Measurements from ENCODE around the gene PTTG2. TPM values are rescaled to one million over a fixed set of nuclear protein-coding genes. Genes with fewer than 3 reads are reported as not detected.

The PTTG2 gene
- polyA plus RNA-seq, 4 donors = 0.09 TPM; not detected in 3

DNA sequence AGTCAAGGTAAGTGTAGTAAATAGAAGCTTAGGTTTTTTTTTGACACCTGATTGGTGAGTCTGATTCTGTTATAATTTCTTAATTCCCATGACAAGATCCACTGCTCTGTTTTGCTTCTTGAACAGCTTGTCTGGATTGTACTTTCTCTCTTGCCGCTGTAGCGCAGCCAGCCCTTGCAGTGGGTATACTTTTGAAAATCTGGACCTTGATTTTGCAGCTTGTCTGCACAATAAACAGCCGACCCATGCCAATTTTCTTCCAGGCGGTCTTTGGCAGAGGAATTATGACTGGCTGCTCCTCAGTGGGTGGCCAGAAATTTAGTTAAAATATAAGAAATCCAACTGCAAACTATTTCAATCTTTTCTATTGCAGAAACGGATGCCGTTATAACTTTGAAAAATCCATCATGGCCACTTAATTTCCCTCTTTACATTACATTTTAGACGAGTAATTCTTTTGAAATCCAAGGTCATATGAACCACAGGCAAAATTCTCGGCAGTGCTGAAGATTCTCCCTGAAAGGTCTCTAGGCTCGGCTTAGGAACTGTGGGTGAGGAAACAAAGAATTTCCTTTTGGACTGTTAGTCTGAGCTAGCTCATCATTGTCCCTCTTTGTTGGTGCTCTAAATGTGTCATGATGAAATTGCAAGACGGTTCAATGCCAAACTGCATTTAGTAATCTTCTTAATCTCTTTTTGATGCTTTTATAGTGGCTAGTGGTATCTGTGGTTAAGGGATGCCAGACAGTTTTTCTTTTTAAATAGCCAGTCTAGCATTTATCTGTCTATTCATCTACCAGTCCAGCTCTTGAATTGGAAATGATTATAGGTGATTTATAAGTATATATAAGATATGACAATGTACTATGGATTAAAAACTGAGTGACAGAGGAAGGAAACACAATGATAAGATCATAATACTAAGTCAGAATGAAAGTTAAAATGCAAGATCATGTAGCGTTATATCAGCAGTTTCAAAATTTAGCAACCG lies 31.5 kb upstream of the PTTG2 start:
- DNase-seq (no peak), FAIRE-seq (no peak)
- WGBS, 3 donors = 61 to 81% (median 67%) methylated on average over 12 of the region's 12 CpGs
- H3K9me3 ChIP-seq (ENCODE audit: control insufficient read depth in 2 of 2, insufficient read depth in 1 of 2, low read depth in 1 of 2, low read length in 1 of 2) = no peaks in the 10 kb centered on the region
- H3K27me3 ChIP-seq (ENCODE audit: control insufficient read depth in 3 of 3, insufficient read depth in 3 of 3, low read length in 3 of 3) = no peaks in the 10 kb centered on the region
- no peak overlapping the region for H3K27ac ChIP-seq (ENCODE audit: low read depth in 1 of 3, low read length in 2 of 3)
- H3K36me3 ChIP-seq (ENCODE audit: control insufficient read depth in 3 of 3, insufficient read depth in 2 of 3, low read depth in 1 of 3, low read length in 3 of 3) = no peaks in the 10 kb centered on the region
- no peaks in the 10 kb centered on the region for H3K4me1 ChIP-seq (ENCODE audit: control insufficient read depth in 3 of 3, insufficient read depth in 2 of 3, low read depth in 1 of 3, low read length in 2 of 3)
- H3K4me3 ChIP-seq (ENCODE audit: low read depth in 1 of 3, low read length in 3 of 3) = no peak overlapping the region

DNA sequence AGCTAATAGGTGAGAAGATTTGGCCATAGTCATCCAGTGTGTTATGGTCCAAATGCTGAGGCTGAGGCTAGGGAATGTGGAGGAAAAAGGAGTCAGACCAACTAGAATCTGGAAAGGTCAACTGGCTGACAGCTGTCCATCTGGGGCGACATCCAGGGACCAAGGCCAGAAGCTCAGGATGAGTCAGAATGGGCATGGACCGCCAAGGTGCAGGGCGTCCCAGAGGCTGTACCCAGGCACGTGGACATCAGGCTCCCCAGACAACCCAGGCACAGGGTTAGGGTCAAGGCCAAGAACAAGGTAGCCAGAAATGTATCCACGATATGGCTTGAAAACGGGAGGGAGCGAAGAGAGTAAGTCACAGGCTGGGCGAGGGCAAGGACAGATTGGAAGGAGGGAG lies 26.1 kb upstream of the PTTG2 start:
- DNase-seq = no peak
- H3K27me3 ChIP-seq (ENCODE audit: control insufficient read depth in 3 of 3, insufficient read depth in 3 of 3, low read length in 3 of 3) = no peaks in the 10 kb centered on the region

DNA sequence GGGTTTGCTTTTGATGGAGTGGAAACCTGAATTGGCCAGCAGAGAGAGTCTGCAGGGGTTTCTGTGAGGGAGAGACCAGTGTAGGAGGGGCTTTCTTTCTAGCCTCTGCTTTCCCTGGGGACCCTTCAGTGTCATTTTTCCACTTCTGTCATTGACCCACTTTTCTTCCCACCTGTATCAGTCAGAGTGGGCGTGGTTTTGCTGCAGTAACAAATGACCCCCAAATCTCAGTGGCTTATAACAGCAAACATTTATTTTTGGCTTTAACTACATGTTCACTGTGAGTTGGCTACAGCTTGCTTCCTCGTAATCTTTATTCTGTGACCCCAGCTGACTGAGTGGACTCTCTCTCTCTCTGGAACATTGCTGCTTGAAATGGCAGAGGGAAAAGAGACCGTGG lies 25.6 kb upstream of the PTTG2 start:
- FAIRE-seq (no peak), DNase-seq (no peak)
- no peaks in the 10 kb centered on the region for H3K27me3 ChIP-seq (ENCODE audit: control insufficient read depth in 3 of 3, insufficient read depth in 3 of 3, low read length in 3 of 3)
- H3K36me3 ChIP-seq (ENCODE audit: control insufficient read depth in 3 of 3, insufficient read depth in 2 of 3, low read depth in 1 of 3, low read length in 3 of 3) = no peaks in the 10 kb centered on the region
- H3K27ac ChIP-seq (ENCODE audit: low read depth in 1 of 3, low read length in 2 of 3) = no peak overlapping the region
- no peak overlapping the region for H3K4me3 ChIP-seq (ENCODE audit: low read depth in 1 of 3, low read length in 3 of 3)
- H3K9me3 ChIP-seq (ENCODE audit: control insufficient read depth in 2 of 2, insufficient read depth in 1 of 2, low read depth in 1 of 2, low read length in 1 of 2) = no peaks in the 10 kb centered on the region
- WGBS, 3 donors = 85 to 89% (median 87%) methylated on average over 3 of the region's 3 CpGs
- peaks cover 0 to 4% (median 0%) of the 10 kb centered on the region in 3 donors for H3K4me1 ChIP-seq (ENCODE audit: control insufficient read depth in 3 of 3, insufficient read depth in 2 of 3, low read depth in 1 of 3, low read length in 2 of 3)

More for the DNA sequence above, 26.1 kb upstream of the PTTG2 start:
- Histone ChIP-seq H3K36me3 (ENCODE audit: control insufficient read depth in 3 of 3, insufficient read depth in 2 of 3, low read depth in 1 of 3, low read length in 3 of 3) (no peaks in the 10 kb centered on the region), H3K4me1 (ENCODE audit: control insufficient read depth in 3 of 3, insufficient read depth in 2 of 3, low read depth in 1 of 3, low read length in 2 of 3) (peaks cover 0 to 4% (median 0%) of the 10 kb centered on the region in 3 donors), H3K4me3 (ENCODE audit: low read depth in 1 of 3, low read length in 3 of 3) (no peak overlapping the region), H3K9me3 (ENCODE audit: control insufficient read depth in 2 of 2, insufficient read depth in 1 of 2, low read depth in 1 of 2, low read length in 1 of 2) (no peaks in the 10 kb centered on the region), H3K27ac (ENCODE audit: low read depth in 1 of 3, low read length in 2 of 3) (no peak overlapping the region)
- WGBS, 3 donors = 96 to 97% (median 97%) methylated on average over 8 of the region's 8 CpGs
- FAIRE-seq = no peak

DNA sequence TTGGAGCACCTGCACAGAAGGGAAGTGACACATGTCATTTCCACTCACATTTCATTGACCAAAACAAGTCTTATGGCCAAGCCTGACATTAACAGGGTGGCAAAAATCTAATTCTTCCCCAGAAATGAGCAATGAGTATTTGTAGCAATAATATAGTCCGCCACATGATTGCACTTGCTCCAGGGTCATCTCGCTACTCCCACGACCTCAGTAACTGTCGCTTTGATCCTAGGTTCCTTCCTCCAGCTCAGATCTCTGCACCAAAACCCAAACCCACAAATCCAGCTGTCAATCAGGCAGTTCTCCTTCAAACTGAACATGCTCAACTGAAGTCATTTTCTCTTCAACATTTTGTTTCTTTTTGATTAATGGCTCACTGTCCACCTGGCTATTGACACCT lies 25.2 kb upstream of the PTTG2 start:
- H3K4me1 ChIP-seq (ENCODE audit: control insufficient read depth in 3 of 3, insufficient read depth in 2 of 3, low read depth in 1 of 3, low read length in 2 of 3) = peaks cover 0 to 4% (median 0%) of the 10 kb centered on the region in 3 donors
- H3K27me3 ChIP-seq (ENCODE audit: control insufficient read depth in 3 of 3, insufficient read depth in 3 of 3, low read length in 3 of 3) = no peaks in the 10 kb centered on the region
- no peak overlapping the region for H3K27ac ChIP-seq (ENCODE audit: low read depth in 1 of 3, low read length in 2 of 3)
- FAIRE-seq (no peak), DNase-seq (no peak)
- WGBS, 3 donors = 77 to 86% (median 80%) methylated on average over 4 of the region's 4 CpGs
- H3K36me3 ChIP-seq (ENCODE audit: control insufficient read depth in 3 of 3, insufficient read depth in 2 of 3, low read depth in 1 of 3, low read length in 3 of 3) = no peaks in the 10 kb centered on the region
- H3K4me3 ChIP-seq (ENCODE audit: low read depth in 1 of 3, low read length in 3 of 3) = no peak overlapping the region
- H3K9me3 ChIP-seq (ENCODE audit: control insufficient read depth in 2 of 2, insufficient read depth in 1 of 2, low read depth in 1 of 2, low read length in 1 of 2) = no peaks in the 10 kb centered on the region

DNA sequence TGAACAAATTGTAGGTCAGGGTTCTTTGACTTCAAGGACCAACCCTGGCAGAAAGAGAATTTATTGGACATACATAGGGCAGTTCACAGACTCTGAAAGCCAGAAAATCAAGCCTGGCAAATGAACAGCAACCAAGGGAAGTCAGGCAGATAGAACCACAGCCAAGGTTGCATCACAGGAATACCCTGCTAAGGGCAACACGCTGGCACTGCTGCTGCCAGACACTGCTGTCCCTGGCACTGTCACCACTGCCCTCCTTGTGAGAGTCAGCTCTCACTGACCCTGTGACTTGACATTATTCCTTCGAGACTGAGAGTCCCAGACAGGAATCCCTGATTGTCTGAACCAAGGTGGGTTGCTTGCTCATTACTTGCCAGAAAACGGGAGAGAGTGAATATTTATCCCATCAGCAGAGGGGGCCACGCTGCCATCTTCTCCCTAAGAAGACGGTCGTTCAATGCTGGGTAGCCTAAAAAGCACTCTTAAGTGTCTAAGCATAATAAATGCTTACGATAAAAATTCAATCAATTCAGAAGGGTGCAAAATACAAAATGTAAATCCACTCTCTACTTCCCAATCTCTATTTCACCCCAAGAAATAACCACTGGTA lies 23.2 kb upstream of the PTTG2 start:
- WGBS, 3 donors = 67 to 79% (median 71%) methylated on average over 7 of the region's 7 CpGs
- Histone ChIP-seq H3K9me3 (ENCODE audit: control insufficient read depth in 2 of 2, insufficient read depth in 1 of 2, low read depth in 1 of 2, low read length in 1 of 2) (no peaks in the 10 kb centered on the region), H3K36me3 (ENCODE audit: control insufficient read depth in 3 of 3, insufficient read depth in 2 of 3, low read depth in 1 of 3, low read length in 3 of 3) (no peaks in the 10 kb centered on the region), H3K4me1 (ENCODE audit: control insufficient read depth in 3 of 3, insufficient read depth in 2 of 3, low read depth in 1 of 3, low read length in 2 of 3) (peaks cover 0 to 4% (median 0%) of the 10 kb centered on the region in 3 donors), H3K27me3 (ENCODE audit: control insufficient read depth in 3 of 3, insufficient read depth in 3 of 3, low read length in 3 of 3) (no peaks in the 10 kb centered on the region), H3K4me3 (ENCODE audit: low read depth in 1 of 3, low read length in 3 of 3) (no peak overlapping the region), H3K27ac (ENCODE audit: low read depth in 1 of 3, low read length in 2 of 3) (no peak overlapping the region)
- no peak for DNase-seq
- no peak for FAIRE-seq

DNA sequence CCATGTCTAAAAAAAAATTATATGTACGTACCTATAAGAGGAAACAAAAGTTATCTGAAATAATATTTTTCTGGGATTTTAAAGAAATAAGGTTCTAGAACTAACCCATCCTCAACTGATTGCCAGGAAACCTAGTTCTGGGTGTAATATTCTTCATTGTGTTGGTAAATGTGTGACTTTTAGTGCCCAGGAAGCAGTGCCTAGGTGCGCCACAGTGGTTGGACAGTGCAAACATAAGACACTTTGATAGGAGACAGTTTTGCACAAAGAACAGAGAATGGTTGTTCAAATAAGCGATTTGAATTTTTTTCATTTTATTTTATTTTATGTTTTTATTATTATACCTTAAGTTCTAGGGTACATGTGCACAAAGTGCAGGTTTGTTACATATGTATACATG lies 22.0 kb upstream of the PTTG2 start:
- Histone ChIP-seq H3K27me3 (ENCODE audit: control insufficient read depth in 3 of 3, insufficient read depth in 3 of 3, low read length in 3 of 3) (no peaks in the 10 kb centered on the region), H3K9me3 (ENCODE audit: control insufficient read depth in 2 of 2, insufficient read depth in 1 of 2, low read depth in 1 of 2, low read length in 1 of 2) (no peaks in the 10 kb centered on the region), H3K4me1 (ENCODE audit: control insufficient read depth in 3 of 3, insufficient read depth in 2 of 3, low read depth in 1 of 3, low read length in 2 of 3) (peaks cover 0 to 4% (median 0%) of the 10 kb centered on the region in 3 donors), H3K36me3 (ENCODE audit: control insufficient read depth in 3 of 3, insufficient read depth in 2 of 3, low read depth in 1 of 3, low read length in 3 of 3) (no peaks in the 10 kb centered on the region), H3K27ac (ENCODE audit: low read depth in 1 of 3, low read length in 2 of 3) (no peak overlapping the region), H3K4me3 (ENCODE audit: low read depth in 1 of 3, low read length in 3 of 3) (no peak overlapping the region)
- 81 to 98% (median 96%) methylated on average over 3 of the region's 3 CpGs for WGBS, 3 donors
- DNase-seq (no peak), FAIRE-seq (no peak)

DNA sequence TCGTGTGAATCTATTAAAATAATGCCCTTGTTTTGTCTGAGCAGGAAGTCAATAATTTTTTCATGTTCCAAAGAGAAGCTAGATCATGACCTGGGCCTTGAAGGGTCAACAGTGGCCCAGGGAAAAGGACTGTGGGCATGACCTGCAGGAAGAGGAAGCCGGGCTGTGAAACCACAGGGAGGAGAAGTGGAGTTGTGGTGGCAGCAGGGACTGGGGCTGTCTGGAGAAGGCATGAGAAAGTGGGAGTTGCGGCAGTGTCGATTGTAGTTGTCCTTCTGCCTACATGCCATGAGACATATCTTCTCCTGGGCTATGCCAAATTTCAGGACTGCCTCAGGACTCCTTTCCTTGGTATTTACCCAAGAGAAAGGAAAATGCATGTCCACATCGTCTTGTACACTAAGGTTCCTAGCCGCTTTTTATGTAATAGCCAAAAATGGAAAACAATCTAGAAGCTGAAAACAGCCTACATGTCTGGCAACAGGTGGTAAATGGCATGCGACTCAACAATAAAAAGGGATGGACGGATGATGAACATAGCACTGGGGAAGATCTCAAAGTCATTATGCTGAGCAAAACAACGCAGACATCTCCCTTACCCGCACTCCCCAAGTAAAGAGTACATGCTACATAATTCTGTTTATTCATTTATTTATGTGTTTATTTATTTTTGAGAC lies 13.6 kb upstream of the PTTG2 start:
- Histone ChIP-seq H3K4me3 (ENCODE audit: low read depth in 1 of 3, low read length in 3 of 3) (no peak overlapping the region), H3K27me3 (ENCODE audit: control insufficient read depth in 3 of 3, insufficient read depth in 3 of 3, low read length in 3 of 3) (no peaks in the 10 kb centered on the region), H3K27ac (ENCODE audit: low read depth in 1 of 3, low read length in 2 of 3) (no peak overlapping the region), H3K36me3 (ENCODE audit: control insufficient read depth in 3 of 3, insufficient read depth in 2 of 3, low read depth in 1 of 3, low read length in 3 of 3) (no peaks in the 10 kb centered on the region), H3K4me1 (ENCODE audit: control insufficient read depth in 3 of 3, insufficient read depth in 2 of 3, low read depth in 1 of 3, low read length in 2 of 3) (no peaks in the 10 kb centered on the region), H3K9me3 (ENCODE audit: control insufficient read depth in 2 of 2, insufficient read depth in 1 of 2, low read depth in 1 of 2, low read length in 1 of 2) (no peaks in the 10 kb centered on the region)
- DNase-seq (no peak), FAIRE-seq (no peak)
- WGBS, 3 donors = 84 to 95% (median 91%) methylated on average over 10 of the region's 10 CpGs

DNA sequence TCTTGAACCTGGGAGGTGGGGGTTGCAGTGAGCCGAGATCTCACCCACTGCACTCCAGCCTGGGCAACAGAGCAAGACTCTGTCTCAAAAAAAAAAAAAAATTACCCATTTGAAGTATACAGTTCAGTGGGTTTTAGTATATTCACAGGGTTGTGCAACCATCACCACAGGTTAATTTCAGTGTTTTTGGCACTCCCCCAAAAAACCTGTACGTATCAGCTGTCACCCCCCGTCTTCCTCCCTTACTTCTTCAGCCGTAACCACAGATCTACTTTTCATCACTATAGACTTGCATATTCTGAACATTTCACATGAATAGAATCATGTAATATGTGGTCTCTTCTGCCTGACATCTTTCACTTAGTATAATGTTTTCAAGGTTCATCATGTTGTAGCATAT lies 11.7 kb upstream of the PTTG2 start:
- Histone ChIP-seq H3K27me3 (ENCODE audit: control insufficient read depth in 3 of 3, insufficient read depth in 3 of 3, low read length in 3 of 3) (no peaks in the 10 kb centered on the region), H3K4me1 (ENCODE audit: control insufficient read depth in 3 of 3, insufficient read depth in 2 of 3, low read depth in 1 of 3, low read length in 2 of 3) (no peaks in the 10 kb centered on the region), H3K4me3 (ENCODE audit: low read depth in 1 of 3, low read length in 3 of 3) (no peak overlapping the region), H3K27ac (ENCODE audit: low read depth in 1 of 3, low read length in 2 of 3) (no peak overlapping the region), H3K36me3 (ENCODE audit: control insufficient read depth in 3 of 3, insufficient read depth in 2 of 3, low read depth in 1 of 3, low read length in 3 of 3) (no peaks in the 10 kb centered on the region), H3K9me3 (ENCODE audit: control insufficient read depth in 2 of 2, insufficient read depth in 1 of 2, low read depth in 1 of 2, low read length in 1 of 2) (no peaks in the 10 kb centered on the region)
- FAIRE-seq (no peak), DNase-seq (no peak)
- 80 to 95% (median 81%) methylated on average over 4 of the region's 4 CpGs for WGBS, 3 donors

Data from small intestine (tissue), 7 donors.